SK-N-SH (cell line): ENCODE measurements around the gene PPP1R9A.

Source experiments
- CTCF ChIP-seq: fragments of 200-600 bp; sonication (generic); IDR thresholded peaks from 2 replicates; pipeline ENCODE4 v1.6.1; 2017; ENCODE audit warnings: antibody characterized with exemption, mild to moderate bottlenecking, moderate library complexity
- ELF1 ChIP-seq: IDR thresholded peaks from 2 replicates; pipeline ENCODE4 v1.4.0; 2012
- JUND ChIP-seq: IDR thresholded peaks from 2 replicates; pipeline ENCODE4 v1.4.0; 2012
- RAD21 ChIP-seq: IDR thresholded peaks from 2 replicates; pipeline ENCODE4 v1.6.1; 2012; ENCODE audit warnings: mild to moderate bottlenecking, low read length

DNA sequence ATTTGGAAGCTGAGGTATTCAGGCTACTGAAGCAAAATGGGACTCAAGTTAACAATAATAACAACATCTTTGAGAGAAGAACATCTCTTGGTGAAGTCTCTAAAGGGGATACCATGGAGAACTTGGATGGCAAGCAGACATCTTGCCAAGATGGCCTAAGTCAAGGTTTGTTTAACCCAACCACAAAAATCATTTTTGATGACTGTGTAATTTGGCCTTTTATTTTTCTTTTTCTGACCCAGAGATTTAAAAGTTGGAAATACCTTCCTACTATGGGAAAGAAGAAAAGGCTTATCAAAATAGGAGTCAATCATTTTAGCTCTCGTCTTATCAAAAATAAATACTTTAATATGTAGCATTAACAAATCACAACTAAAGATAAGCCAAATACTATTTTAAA, 344.6 kb downstream of the PPP1R9A start:
- TF ChIP-seq JUND, result no peak
- TF ChIP-seq CTCF, result no peak
- no peak for TF ChIP-seq RAD21
- no peak for TF ChIP-seq ELF1
